ENCODE data around the gene CCDC181.

CCDC181 gene

GRCh38 chr1:169395955-169396354, 31.3 kb downstream of the CCDC181 start:
- no peak for DNase-seq (ENCODE audit: low read depth, low spot score)

- no peak for DNase-seq (ENCODE audit: low read depth, low spot score)
These were observed 34.9 kb downstream of the CCDC181 start for GRCh38 chr1:169392406-169392805.

GRCh38 chr1:169390303-169390702, 37.0 kb downstream of the CCDC181 start:
- no peak for DNase-seq (ENCODE audit: low read depth, low spot score)

GRCh38 chr1:169387399-169387798, 39.9 kb downstream of the CCDC181 start:
- DNase-seq (ENCODE audit: low read depth, low spot score) = no peak

- no peak for DNase-seq (ENCODE audit: low read depth, low spot score)
These were observed 43.8 kb downstream of the CCDC181 start for GRCh38 chr1:169383449-169383848.

- DNase-seq (ENCODE audit: low read depth, low spot score) = no peak
These were observed 46.1 kb downstream of the CCDC181 start for GRCh38 chr1:169381162-169381561.

- DNase-seq (ENCODE audit: low read depth, low spot score) = no peak
These were observed 55.9 kb downstream of the CCDC181 start for GRCh38 chr1:169371404-169371803.

GRCh38 chr1:169368406-169368769, 58.9 kb downstream of the CCDC181 start:
- no peak for DNase-seq (ENCODE audit: low read depth, low spot score)

- DNase-seq (ENCODE audit: low read depth, low spot score) = peak; percentile 90
These were observed 59.4 kb downstream of the CCDC181 start, which contains the start of the genes BLZF1 and NME7 for GRCh38 chr1:169367686-169368405. BLZF1 (plus strand) TSS chr1:169368195; CDS start chr1:169369523, 1,328 bp downstream. NME7 (minus strand) TSS chr1:169367797; CDS start chr1:169367710, 87 bp downstream.

- no peak for DNase-seq (ENCODE audit: low read depth, low spot score)
These were observed 60.1 kb downstream of the CCDC181 start for GRCh38 chr1:169367096-169367685.

GRCh38 chr1:169364948-169365347, 62.3 kb downstream of the CCDC181 start:
- DNase-seq (ENCODE audit: low read depth, low spot score) = no peak

GRCh38 chr1:169363046-169363730, 64.1 kb downstream of the CCDC181 start:
- DNase-seq (ENCODE audit: low read depth, low spot score) = no peak

- DNase-seq (ENCODE audit: low read depth, low spot score) = no peak
These were observed 66.0 kb downstream of the CCDC181 start for GRCh38 chr1:169361281-169361680.

- DNase-seq (ENCODE audit: low read depth, low spot score) = no peak
These were observed 66.9 kb downstream of the CCDC181 start for GRCh38 chr1:169360415-169360814.

- DNase-seq (ENCODE audit: low read depth, low spot score) = no peak
These were observed 78.8 kb downstream of the CCDC181 start for GRCh38 chr1:169348383-169349036.

GRCh38 chr1:169347688-169348382, 79.4 kb downstream of the CCDC181 start:
- no peak for DNase-seq (ENCODE audit: low read depth, low spot score)

GRCh38 chr1:169346036-169346589, 81.2 kb downstream of the CCDC181 start:
- no peak for DNase-seq (ENCODE audit: low read depth, low spot score)

GRCh38 chr1:169345511-169345910, 81.8 kb downstream of the CCDC181 start:
- no peak for DNase-seq (ENCODE audit: low read depth, low spot score)

Measured in brain pericyte (primary cell).